PC-9 (cell line): Measurements from ENCODE around the gene FAHD1. TPM values are rescaled to one million over a fixed set of nuclear protein-coding genes. Genes with fewer than 3 reads are reported as not detected.

Source experiments
- BruUV-seq: library from RNA; stranded (reverse); fragments of 400-500 nt; replicated peaks from 2 replicates; lab custom pipeline; 2021; lab: Mats Ljungman, UMichigan
- CTCF ChIA-PET: fragments of 300-600 bp; sonication (Branson Sonifier 250); formaldehyde crosslinking; loops from one replicate; lab custom pipeline; 2022; ENCODE audit warnings: antibody characterized with exemption; lab: Charles Lee
- POLR2A ChIA-PET: fragments of 300-600 bp; sonication (Branson Sonifier 250); formaldehyde crosslinking; loops from one replicate; lab custom pipeline; 2022; ENCODE audit warnings: antibody characterized with exemption; ENCODE audit not compliant: unreplicated experiment; lab: Charles Lee
- DNase-seq, 2 experiments: peaks; one replicate each; pipeline versions ENCODE4 v3.0.0 to v3.0.0-alpha.2; 2015 to 2022; ENCODE audit warnings: mixed read lengths in 1 of 2
- H2AFZ ChIP-seq: fragments of 200-600 bp; sonication (generic); 2 replicates; pipeline ENCODE4 v1.8.1; 2017; ENCODE audit warnings: antibody characterized with exemption
- H3F3A ChIP-seq: fragments of 200-600 bp; sonication (generic); 2 replicates; pipeline ENCODE4 v1.8.1; 2017; ENCODE audit warnings: antibody characterized with exemption, mild to moderate bottlenecking, low read depth; ENCODE audit not compliant: insufficient read depth
- H3K27ac ChIP-seq: fragments of 200-600 bp; sonication (generic); 2 replicates; pipeline ENCODE4 v1.6.1; 2016; ENCODE audit warnings: mixed run types
- H3K27me3 ChIP-seq: fragments of 200-600 bp; sonication (generic); 2 replicates; pipeline ENCODE4 v1.6.1; 2016; ENCODE audit warnings: low read depth, mixed run types; ENCODE audit not compliant: insufficient read depth
- H3K36me3 ChIP-seq: fragments of 200-600 bp; sonication (generic); 2 replicates; pipeline ENCODE4 v1.6.1; 2016; ENCODE audit warnings: low read depth, mixed run types
- H3K4me1 ChIP-seq: fragments of 200-600 bp; sonication (generic); replicated peaks from 2 replicates; pipeline ENCODE4 v1.6.1; 2016; ENCODE audit warnings: mixed run types; ENCODE audit not compliant: insufficient read depth
- H3K4me2 ChIP-seq: fragments of 200-600 bp; sonication (generic); 2 replicates; pipeline ENCODE4 v1.6.1; 2017; ENCODE audit warnings: mixed run types
- H3K4me3 ChIP-seq: fragments of 200-600 bp; sonication (generic); 2 replicates; pipeline ENCODE4 v1.6.1; 2016; ENCODE audit warnings: mixed run types
- H3K79me2 ChIP-seq: fragments of 200-600 bp; sonication (generic); 2 replicates; pipeline ENCODE4 v1.6.1; 2017; ENCODE audit warnings: low read depth, mixed run types
- H3K9me2 ChIP-seq: fragments of 200-600 bp; sonication (generic); 2 replicates; pipeline ENCODE4 v1.8.1; 2017; ENCODE audit warnings: mild to moderate bottlenecking; ENCODE audit not compliant: insufficient read depth
- H3K9me3 ChIP-seq: fragments of 200-600 bp; sonication (generic); 2 replicates; pipeline ENCODE4 v1.8.1; 2016; ENCODE audit warnings: low read depth; ENCODE audit not compliant: insufficient read depth
- H4K20me1 ChIP-seq: fragments of 200-600 bp; sonication (generic); 2 replicates; pipeline ENCODE4 v1.8.1; 2017; ENCODE audit not compliant: insufficient read depth
- CTCF ChIP-seq: fragments of 200-600 bp; sonication (generic); conservative IDR thresholded peaks from 2 replicates; pipeline ENCODE4 v1.6.1; 2017; ENCODE audit warnings: mixed run types, antibody characterized with exemption, mild to moderate bottlenecking, moderate library complexity
- EZH2 ChIP-seq: fragments of 200-600 bp; sonication (generic); IDR thresholded peaks from 2 replicates; pipeline ENCODE4 v1.8.0; 2017; ENCODE audit warnings: antibody characterized with exemption, low read depth
- intact Hi-C: fragments of 100-400 bp; cut with micrococcal nuclease; formaldehyde crosslinking; loops from one replicate; pipeline ENCODE4 v1.10.0; 2022; ENCODE audit not compliant: unreplicated experiment
- total RNA-seq: library from RNA; stranded (reverse); gene quantifications from 2 replicates; pipeline ENCODE4 v1.2.3, GENCODE V29; 2021

The FAHD1 gene
- total RNA-seq, 1 experiment from 2014 or later, result 26.8 TPM

GRCh38 chr16:1781758-1782407, 45.1 kb upstream of the FAHD1 start:
- Histone ChIP-seq H3K4me2 (peak overlapping the region; percentile 91), H4K20me1 (peaks cover 48% of the 10 kb centered on the region), H2AFZ (peak overlapping the region; percentile 22; the same call in 1 of the 2 replicates), H3K9me2 (no peaks in the 10 kb centered on the region), H3K27me3 (no peaks in the 10 kb centered on the region), H3K27ac (peak overlapping the region; percentile 50; the same call in 1 of the 2 replicates), H3K36me3 (0 out of 2 replicates have a peak, but pooled peaks cover 8% of the 10 kb centered on the region), H3K4me3 (peak overlapping the region; percentile 93), H3F3A (peaks cover 26% of the 10 kb centered on the region), H3K79me2 (peaks cover 55% of the 10 kb centered on the region), H3K4me1 (peaks cover 15% of the 10 kb centered on the region), H3K9me3 (no peaks in the 10 kb centered on the region)
- DNase-seq, result peak; percentile 55 to 65
- ChIA-PET POLR2A (interaction anchor here (0.5 to 1.1 kb wide), 6 partner anchors 8 to 485 kb away, joined by 3 to 11 read pairs (median 8); partner anchors contain the start of gene MAPK8IP3), CTCF (interaction anchor here (1.3 to 1.6 kb wide), 2 partner anchors 8 to 76 kb away, joined by 6 to 9 read pairs; partner anchors contain the start of gene MAPK8IP3)
- no TSS peak for BruUV-seq
- no peak for TF ChIP-seq EZH2
- TF ChIP-seq CTCF, result no peak
- intact Hi-C loops, result loop anchor here (5.0 kb wide), 2 partner anchors 160 to 370 kb away; partner anchors contain the start of gene MSRB1

- Histone ChIP-seq H3K36me3 (0 out of 2 replicates have a peak, but pooled peaks cover 7% of the 10 kb centered on the region), H3F3A (peaks cover 23% of the 10 kb centered on the region; the same call in 1 of the 2 replicates), H3K27me3 (no peaks in the 10 kb centered on the region), H3K9me3 (no peaks in the 10 kb centered on the region), H3K4me3 (peak within 1 kb of the TSS; percentile 93), H2AFZ (peak within 1 kb of the TSS; percentile 79), H3K4me2 (peak within 1 kb of the TSS; percentile 91), H3K27ac (peak within 1 kb of the TSS; percentile 50; the same call in 1 of the 2 replicates), H4K20me1 (peaks cover 43% of the 10 kb centered on the region), H3K9me2 (no peaks in the 10 kb centered on the region), H3K4me1 (peaks cover 15% of the 10 kb centered on the region), H3K79me2 (peaks cover 55% of the 10 kb centered on the region)
- DNase-seq, result peak; percentile 99 to 100
- BruUV-seq, result no TSS peak
- TF ChIP-seq CTCF, result no peak
- TF ChIP-seq EZH2, result no peak
- ChIA-PET CTCF (interaction anchor here (0.6 to 1.6 kb wide), 3 partner anchors 9 to 358 kb away, joined by 6 to 9 read pairs (median 6); partner anchors contain the start of gene MAPK8IP3), POLR2A (interaction anchor here (0.5 to 1.1 kb wide), 12 partner anchors 9 to 1104 kb away, joined by 3 to 11 read pairs (median 4); partner anchors contain the start of genes CEMP1 and MAPK8IP3)
- intact Hi-C loops, result loop anchor here (5.0 kb wide), 2 partner anchors 160 to 370 kb away; partner anchors contain the start of gene MSRB1
Observed at GRCh38 chr16:1782408-1783264, 44.4 kb upstream of the FAHD1 start, which contains the start of the genes NUBP2 and SPSB3. NUBP2 (plus strand) TSS chr16:1782960; CDS start chr16:1783021, 61 bp downstream. SPSB3 (minus strand) TSS chr16:1782571; CDS start chr16:1781483, 1,088 bp downstream.
